Ectodermal cell (in vitro differentiated cells): Measurements from ENCODE around the gene APOF.
"Not testable (repeated sequence)": the region's sequence is repeated elsewhere in the genome, so short reads cannot be mapped to it uniquely, and the experiment has no call there.

Source experiments
- H3K27ac ChIP-seq: 2 replicates; pipeline ENCODE4 v1.7.0; 2013; ENCODE audit warnings: mild to moderate bottlenecking, low read depth, low read length; ENCODE audit not compliant: insufficient read depth, poor library complexity, severe bottlenecking
- H3K27me3 ChIP-seq: 2 replicates; pipeline ENCODE4 v1.7.0; 2013; ENCODE audit warnings: mild to moderate bottlenecking, low read length; ENCODE audit not compliant: insufficient read depth, control insufficient read depth, poor library complexity, severe bottlenecking
- H3K36me3 ChIP-seq: one replicate; pipeline ENCODE4 v1.7.0; 2013; ENCODE audit warnings: low read length; ENCODE audit not compliant: control insufficient read depth, insufficient read depth
- H3K4me1 ChIP-seq: one replicate; pipeline ENCODE4 v1.7.0; 2013; ENCODE audit warnings: low read length; ENCODE audit not compliant: control insufficient read depth, insufficient read depth
- H3K4me3 ChIP-seq: 2 replicates; pipeline ENCODE4 v1.7.0; 2013; ENCODE audit warnings: low read depth, low read length, control low read depth; ENCODE audit not compliant: insufficient read depth
- H3K9me3 ChIP-seq: 2 replicates; pipeline ENCODE4 v1.7.0; 2013; ENCODE audit warnings: mild to moderate bottlenecking, low read length, moderate library complexity; ENCODE audit not compliant: control insufficient read depth
- WGBS, 2 experiments: methylation state at CpG; one replicate each; pipeline ENCODE4 v1.1.7; 2013; ENCODE audit warnings: missing lambda C conversion rate in 2 of 2; 5-methylcytosine and 5-hydroxymethylcytosine counted together

Gene APOF

DNA sequence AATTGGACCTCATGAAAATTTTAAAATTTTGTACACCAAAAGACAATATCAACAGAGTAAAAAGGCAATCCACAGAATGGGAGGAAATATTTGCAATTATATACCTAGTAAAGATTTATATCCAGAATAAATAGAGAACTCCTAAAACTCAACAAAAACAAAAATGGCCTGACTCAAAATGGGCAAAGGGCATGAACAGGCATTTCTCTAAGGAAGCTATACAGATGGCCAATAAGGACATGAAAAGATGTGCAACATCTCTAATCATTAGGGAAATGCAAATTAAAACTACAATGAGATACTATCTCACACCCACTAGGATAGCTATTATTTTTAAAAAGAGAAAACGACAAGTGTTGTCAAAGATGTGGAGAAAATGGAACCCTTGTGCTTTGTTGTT, 10.9 kb upstream of the APOF start:
- Histone ChIP-seq H3K4me1 (no peaks in the 10 kb centered on the region), H3K36me3 (no peaks in the 10 kb centered on the region), H3K27me3 (no peaks in the 10 kb centered on the region), H3K9me3 (no peaks in the 10 kb centered on the region), H3K27ac (no peak overlapping the region), H3K4me3 (no peak overlapping the region)
- WGBS, 2 experiments, result 91 to 93% methylated on average over 1 of the region's 1 CpG

- WGBS, 2 experiments, result 87 to 93% methylated on average over 3 of the region's 3 CpGs
Observed at GRCh38 chr12:56366948-56367347, 4.3 kb upstream of the APOF start.

DNA sequence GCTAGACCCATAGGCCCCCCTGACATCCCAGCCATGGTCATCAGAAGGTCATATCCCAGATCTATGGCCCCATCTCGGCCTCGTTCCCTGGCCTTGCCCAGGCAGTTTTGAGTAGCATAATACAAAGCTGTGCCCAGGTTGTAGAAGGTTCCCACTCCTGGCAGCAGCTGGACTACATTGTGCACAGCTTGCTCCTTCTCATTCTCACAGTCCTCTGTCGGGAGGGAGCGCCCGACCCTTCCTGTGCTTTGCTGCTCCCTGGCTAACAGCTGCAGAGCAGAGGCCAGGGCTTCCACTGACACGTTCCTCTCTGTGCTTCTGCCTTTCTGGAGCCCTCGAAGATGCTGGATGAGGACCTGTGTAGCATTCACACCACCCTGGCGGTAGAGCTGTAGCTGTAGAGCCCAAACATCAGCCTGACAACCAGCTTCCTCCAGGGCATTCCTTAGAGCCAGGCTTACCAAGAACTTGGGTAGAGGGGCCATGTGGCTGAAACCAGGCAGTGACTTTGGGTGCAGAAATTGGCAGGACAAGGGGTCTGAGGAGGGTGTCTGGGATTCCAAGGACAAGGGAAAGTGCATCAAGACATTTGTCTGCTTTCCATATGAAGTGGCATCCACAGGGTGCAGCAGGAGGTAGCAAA, 1.0 kb downstream of the APOF start:
- WGBS, 2 experiments, result 87 to 89% methylated on average over 8 of the region's 8 CpGs
- Histone ChIP-seq H3K36me3 (no peaks in the 10 kb centered on the region), H3K27me3 (peaks cover 12% of the 10 kb centered on the region)

More at GRCh38 chr12:56366948-56367347, 4.3 kb upstream of the APOF start:
- Histone ChIP-seq H3K4me3 (no peak overlapping the region), H3K27ac (no peak overlapping the region), H3K27me3 (peaks cover 3% of the 10 kb centered on the region), H3K4me1 (no peaks in the 10 kb centered on the region), H3K9me3 (no peaks in the 10 kb centered on the region), H3K36me3 (no peaks in the 10 kb centered on the region)

GRCh38 chr12:56359851-56360767, 2.5 kb downstream of the APOF start, which contains the start of gene STAT2:
Gene STAT2 (minus strand): TSS chr12:56360107. CDS start chr12:56356571, 3,536 bp downstream.
- peaks cover 12% of the 10 kb centered on the region for H3K36me3 ChIP-seq
- peaks cover 9% of the 10 kb centered on the region for H3K4me1 ChIP-seq
- H3K27ac ChIP-seq, result no peak within 1 kb of the TSS
- WGBS, 2 experiments, result 0% methylated on average over 54 of the region's 54 CpGs
- peaks cover 12% of the 10 kb centered on the region for H3K27me3 ChIP-seq
- H3K9me3 ChIP-seq, result no peaks in the 10 kb centered on the region
- H3K4me3 ChIP-seq, result peak within 1 kb of the TSS; percentile 69

More for the DNA sequence above, 1.0 kb downstream of the APOF start:
- Histone ChIP-seq H3K4me3 (no peak overlapping the region), H3K4me1 (peaks cover 9% of the 10 kb centered on the region), H3K9me3 (no peaks in the 10 kb centered on the region), H3K27ac (no peak overlapping the region)

DNA sequence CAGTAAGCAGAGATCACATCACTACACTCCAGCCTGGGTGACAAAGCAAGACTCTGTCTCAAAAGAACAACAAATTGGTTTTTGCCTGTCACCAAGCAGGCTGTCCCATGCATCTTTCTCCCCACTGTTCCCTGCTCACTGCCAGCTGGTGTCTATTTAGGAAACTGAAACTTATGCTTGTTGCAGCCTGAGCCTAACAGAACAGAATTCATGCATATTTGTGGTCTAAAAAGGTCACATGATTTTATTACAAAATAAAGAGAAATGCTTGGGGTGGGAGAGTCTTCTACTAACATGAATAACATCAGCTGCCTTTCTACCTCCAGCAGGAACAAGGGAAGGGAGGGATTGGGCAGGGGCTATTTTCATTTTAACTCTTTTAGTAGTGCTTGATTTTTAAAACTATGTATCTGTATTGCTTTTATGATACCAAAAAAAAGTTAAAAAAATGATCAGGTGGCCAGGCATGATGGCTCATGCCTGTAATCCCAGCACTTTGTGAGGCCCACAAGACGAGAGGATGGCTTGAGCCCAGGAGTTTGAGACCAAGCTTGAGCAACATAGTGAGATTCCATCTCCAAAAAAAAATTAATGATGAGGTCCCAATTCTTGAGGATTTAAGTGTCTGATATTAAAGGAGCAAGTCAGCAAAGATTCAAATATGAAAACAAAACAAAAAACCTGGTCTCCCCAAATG, 3.7 kb downstream of the APOF start:
- H3K27ac ChIP-seq, result no peak overlapping the region
- WGBS, 2 experiments, result 52 to 63% methylated on average over 1 of the region's 1 CpG

DNA sequence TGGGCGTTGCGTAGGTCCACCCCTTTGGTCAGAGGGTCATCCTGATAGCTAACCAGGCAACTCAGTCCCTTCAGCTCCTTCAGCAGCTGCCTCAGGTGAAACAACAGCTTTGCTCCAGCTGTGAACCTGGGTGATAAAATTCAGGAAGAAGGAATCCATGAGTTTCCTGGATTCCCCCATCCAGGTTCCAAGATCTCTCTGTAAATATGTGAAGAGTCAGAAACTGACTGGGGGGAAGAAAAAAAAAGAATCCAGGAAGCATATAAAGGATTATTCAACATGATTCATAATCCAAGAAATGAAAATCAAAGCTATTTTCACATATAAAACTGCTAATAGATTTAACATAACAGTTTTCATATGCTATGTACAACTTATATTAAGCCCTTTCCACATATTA, 11.3 kb downstream of the APOF start:
- peaks cover 44% of the 10 kb centered on the region for H3K36me3 ChIP-seq
- no peaks in the 10 kb centered on the region for H3K27me3 ChIP-seq
- H3K27ac ChIP-seq, result no peak overlapping the region
- H3K4me1 ChIP-seq, result no peaks in the 10 kb centered on the region
- no peak overlapping the region for H3K4me3 ChIP-seq
- WGBS, 2 experiments, result 97 to 100% methylated on average over 2 of the region's 2 CpGs
- no peaks in the 10 kb centered on the region for H3K9me3 ChIP-seq

More for the DNA sequence above, 3.7 kb downstream of the APOF start:
- Histone ChIP-seq H3K27me3 (peaks cover 12% of the 10 kb centered on the region), H3K36me3 (peaks cover 21% of the 10 kb centered on the region), H3K9me3 (no peaks in the 10 kb centered on the region), H3K4me1 (peaks cover 9% of the 10 kb centered on the region), H3K4me3 (peak overlapping the region; percentile 69)

DNA sequence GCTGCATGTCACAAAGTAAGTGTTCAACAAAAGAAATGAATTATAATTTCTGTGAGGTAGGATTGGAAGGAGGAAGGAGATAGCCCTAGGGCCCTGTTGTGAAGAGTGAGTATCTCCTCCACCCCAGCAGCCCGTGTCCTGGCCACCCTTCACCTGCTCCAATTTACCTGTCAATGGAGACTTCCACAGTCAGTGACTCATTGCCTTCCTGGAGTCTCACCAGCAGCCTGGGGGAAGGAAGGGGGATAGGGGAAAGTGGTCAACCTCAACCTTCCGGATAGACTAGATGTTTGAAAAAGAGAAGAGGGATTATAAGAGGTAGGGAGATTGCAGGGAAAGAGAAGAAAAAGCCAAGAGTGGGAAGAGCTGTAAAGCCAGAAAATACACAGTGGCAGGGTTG, 12.0 kb downstream of the APOF start:
- Histone ChIP-seq H3K36me3 (peaks cover 40% of the 10 kb centered on the region), H3K27me3 (no peaks in the 10 kb centered on the region), H3K27ac (no peak overlapping the region), H3K4me3 (no peak overlapping the region), H3K4me1 (no peaks in the 10 kb centered on the region), H3K9me3 (no peaks in the 10 kb centered on the region)
- 97 to 100% methylated on average over 1 to 2 of the region's 2 CpGs for WGBS, 2 experiments

DNA sequence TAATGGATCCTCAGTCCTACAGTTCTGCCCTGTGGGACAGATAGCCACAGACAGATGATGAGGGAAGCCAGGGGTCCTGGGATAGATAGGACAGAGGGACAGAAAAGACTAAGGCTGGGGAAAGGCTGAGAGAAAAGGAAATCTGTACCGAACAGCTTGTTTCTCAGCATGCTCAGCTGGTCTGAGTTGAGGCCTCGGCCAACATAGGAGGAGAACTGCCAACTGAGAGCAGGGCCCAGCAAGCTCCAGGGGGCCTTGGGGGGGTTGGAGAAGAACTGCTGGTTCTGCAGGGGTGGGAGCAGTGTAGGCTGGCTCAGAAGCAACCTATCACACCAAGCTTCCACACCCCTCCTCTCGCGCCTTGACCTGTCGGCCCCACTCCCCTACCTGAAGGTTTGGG, 13.9 kb downstream of the APOF start:
- Histone ChIP-seq H3K4me1 (no peaks in the 10 kb centered on the region), H3K27ac (no peak overlapping the region), H3K9me3 (no peaks in the 10 kb centered on the region), H3K36me3 (peaks cover 25% of the 10 kb centered on the region), H3K27me3 (no peaks in the 10 kb centered on the region), H3K4me3 (no peak overlapping the region)
- 96 to 98% methylated on average over 5 of the region's 5 CpGs for WGBS, 2 experiments

- 88 to 93% methylated on average over 8 to 9 of the region's 9 CpGs for WGBS, 2 experiments
- H3K9me3 ChIP-seq, H3K27ac ChIP-seq, H3K27me3 ChIP-seq, H3K4me1 ChIP-seq, H3K4me3 ChIP-seq: not testable (repeated sequence)
- peaks cover 35% of the 10 kb centered on the region for H3K36me3 ChIP-seq
Observed at GRCh38 chr12:56347255-56347654, 15.4 kb downstream of the APOF start.

- Histone ChIP-seq H3K4me1 (no peaks in the 10 kb centered on the region), H3K9me3 (no peaks in the 10 kb centered on the region), H3K27me3 (no peaks in the 10 kb centered on the region), H3K4me3 (no peak overlapping the region), H3K36me3 (peaks cover 35% of the 10 kb centered on the region), H3K27ac (no peak overlapping the region)
- WGBS, 2 experiments, result 89 to 93% methylated on average over 7 of the region's 7 CpGs
Observed at GRCh38 chr12:56346675-56347074, 16.0 kb downstream of the APOF start.
